Measurements from ENCODE around the gene GFAP.

The GFAP gene

DNA sequence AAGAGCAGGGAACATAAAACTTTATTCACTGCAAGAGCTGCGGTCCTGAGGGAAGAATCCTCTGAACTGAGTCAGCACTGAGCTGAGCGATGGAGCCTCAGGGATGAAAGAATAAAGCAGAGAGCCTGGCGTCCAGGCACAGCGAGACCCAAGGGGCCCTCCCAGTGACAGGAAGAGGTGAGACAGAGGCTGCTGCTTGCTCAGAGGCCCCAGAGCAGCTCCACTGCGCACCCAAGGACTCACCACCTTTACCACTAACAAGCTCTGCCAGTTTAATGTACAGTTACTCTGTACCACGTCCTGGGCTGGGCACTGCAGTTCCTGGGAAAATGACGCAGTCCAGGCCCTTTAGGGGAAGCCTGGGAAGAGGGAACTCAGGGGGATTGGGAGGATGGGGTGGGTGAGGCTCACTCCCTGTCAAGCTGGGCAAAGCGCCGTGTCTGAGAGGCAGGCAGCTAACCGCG is 5.6 kb downstream of the GFAP start:
- H3K79me2 ChIP-seq: no peaks in the 10 kb centered on the region
- H3K27me3 ChIP-seq (ENCODE audit: control insufficient read depth, insufficient read depth, low read length): no peaks in the 10 kb centered on the region
- H3K4me2 ChIP-seq (ENCODE audit: low read length): no peak overlapping the region
- H3K36me3 ChIP-seq (ENCODE audit: control insufficient read depth, insufficient read depth, low read length): no peaks in the 10 kb centered on the region
- no peaks in the 10 kb centered on the region for H3K9me3 ChIP-seq (ENCODE audit: control insufficient read depth, low read length)
- H3K27ac ChIP-seq: no peak overlapping the region
- no peak overlapping the region for H3K9ac ChIP-seq
- H3K4me3 ChIP-seq (ENCODE audit: low read depth, low read length): no peak overlapping the region
- no peaks in the 10 kb centered on the region for H3K4me1 ChIP-seq
- TF ChIP-seq, protein P1, sequence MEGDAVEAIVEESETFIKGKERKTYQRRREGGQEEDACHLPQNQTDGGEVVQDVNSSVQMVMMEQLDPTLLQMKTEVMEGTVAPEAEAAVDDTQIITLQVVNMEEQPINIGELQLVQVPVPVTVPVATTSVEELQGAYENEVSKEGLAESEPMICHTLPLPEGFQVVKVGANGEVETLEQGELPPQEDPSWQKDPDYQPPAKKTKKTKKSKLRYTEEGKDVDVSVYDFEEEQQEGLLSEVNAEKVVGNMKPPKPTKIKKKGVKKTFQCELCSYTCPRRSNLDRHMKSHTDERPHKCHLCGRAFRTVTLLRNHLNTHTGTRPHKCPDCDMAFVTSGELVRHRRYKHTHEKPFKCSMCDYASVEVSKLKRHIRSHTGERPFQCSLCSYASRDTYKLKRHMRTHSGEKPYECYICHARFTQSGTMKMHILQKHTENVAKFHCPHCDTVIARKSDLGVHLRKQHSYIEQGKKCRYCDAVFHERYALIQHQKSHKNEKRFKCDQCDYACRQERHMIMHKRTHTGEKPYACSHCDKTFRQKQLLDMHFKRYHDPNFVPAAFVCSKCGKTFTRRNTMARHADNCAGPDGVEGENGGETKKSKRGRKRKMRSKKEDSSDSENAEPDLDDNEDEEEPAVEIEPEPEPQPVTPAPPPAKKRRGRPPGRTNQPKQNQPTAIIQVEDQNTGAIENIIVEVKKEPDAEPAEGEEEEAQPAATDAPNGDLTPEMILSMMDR (IDR thresholded peaks at IDR 0.05): no peak
- H2AFZ ChIP-seq: no peak overlapping the region

DNA sequence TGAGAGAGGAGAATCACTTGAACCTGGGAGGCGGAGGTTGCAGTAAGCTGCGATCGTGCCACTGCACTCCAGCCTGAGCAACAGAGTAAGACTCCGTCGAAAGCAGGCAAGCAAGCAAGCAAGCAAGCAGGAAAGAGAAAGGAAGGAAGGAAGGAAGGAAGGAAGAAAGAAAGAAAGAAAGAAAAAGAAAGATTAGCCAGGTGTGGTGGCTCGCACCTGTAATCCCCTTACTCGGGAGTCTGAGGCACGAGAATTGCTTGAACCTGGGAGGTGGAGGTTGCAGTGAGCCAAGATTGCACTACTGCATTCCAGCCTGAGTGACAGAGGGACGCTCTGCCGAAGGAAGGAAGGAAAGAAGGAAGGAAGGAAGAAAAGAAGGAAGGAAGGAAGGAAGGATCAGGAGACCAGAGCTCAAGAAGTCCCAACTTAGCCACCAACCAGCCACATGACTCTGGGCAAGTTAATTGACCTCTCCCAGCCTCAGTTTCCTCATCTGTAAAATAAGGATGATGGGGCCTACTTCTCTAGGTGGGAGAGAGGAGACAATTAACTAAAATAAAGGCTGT is 6.5 kb downstream of the GFAP start:
- TF ChIP-seq, protein P1 (IDR thresholded peaks at IDR 0.05): no peak

DNA sequence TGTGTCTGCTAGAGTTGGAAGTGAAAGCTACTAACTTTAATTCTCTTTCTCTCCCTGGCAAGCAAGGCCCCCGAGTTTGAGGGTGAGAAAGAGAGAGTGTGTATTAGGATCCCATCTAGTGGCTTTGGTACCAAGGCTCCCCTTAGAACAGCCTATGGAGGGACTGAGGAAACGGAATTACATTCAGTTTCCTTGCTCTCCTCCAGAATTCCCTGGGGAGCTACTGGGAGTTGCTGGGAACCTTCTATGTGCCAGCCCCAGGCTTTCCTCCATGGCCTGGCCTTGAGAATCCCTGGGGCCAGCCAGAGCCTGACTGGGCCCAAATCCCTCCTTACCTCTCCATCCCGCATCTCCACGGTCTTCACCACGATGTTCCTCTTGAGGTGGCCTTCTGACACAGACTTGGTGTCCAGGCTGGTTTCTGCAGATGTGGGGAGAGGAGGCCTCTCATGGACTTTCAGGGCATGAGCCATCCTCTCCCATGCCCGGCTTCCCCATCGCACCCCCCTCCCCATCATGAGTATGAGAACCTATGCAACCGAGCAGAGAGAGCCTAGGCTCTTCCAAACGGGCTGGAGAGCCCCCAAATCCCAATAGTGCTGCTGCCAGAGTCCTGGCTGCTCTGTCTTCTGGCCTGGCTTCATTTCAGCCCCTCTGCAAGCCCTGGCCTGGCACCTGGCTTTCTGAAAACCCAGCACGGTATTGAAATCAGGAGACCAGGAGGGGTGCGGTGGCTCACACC is 7.4 kb downstream of the GFAP start:
- H3K4me2 ChIP-seq (ENCODE audit: low read length): no peak overlapping the region
- no peak overlapping the region for H3K9ac ChIP-seq
- no peaks in the 10 kb centered on the region for H3K36me3 ChIP-seq (ENCODE audit: control insufficient read depth, insufficient read depth, low read length)
- H2AFZ ChIP-seq: no peak overlapping the region
- H3K4me1 ChIP-seq: no peaks in the 10 kb centered on the region
- H3K9me3 ChIP-seq (ENCODE audit: control insufficient read depth, low read length): no peaks in the 10 kb centered on the region
- H3K4me3 ChIP-seq (ENCODE audit: low read depth, low read length): no peak overlapping the region
- H3K27me3 ChIP-seq (ENCODE audit: control insufficient read depth, insufficient read depth, low read length): no peaks in the 10 kb centered on the region
- TF ChIP-seq, protein P1 (IDR thresholded peaks at IDR 0.05): no peak
- no peaks in the 10 kb centered on the region for H3K79me2 ChIP-seq
- H3K27ac ChIP-seq: no peak overlapping the region

More for the DNA sequence above, 6.5 kb downstream of the GFAP start:
- H3K9ac ChIP-seq: no peak overlapping the region
- no peak overlapping the region for H3K4me3 ChIP-seq (ENCODE audit: low read depth, low read length)
- H3K79me2 ChIP-seq: no peaks in the 10 kb centered on the region
- no peaks in the 10 kb centered on the region for H3K4me1 ChIP-seq
- H3K9me3 ChIP-seq (ENCODE audit: control insufficient read depth, low read length): no peaks in the 10 kb centered on the region
- H3K27ac ChIP-seq: no peak overlapping the region
- no peaks in the 10 kb centered on the region for H3K36me3 ChIP-seq (ENCODE audit: control insufficient read depth, insufficient read depth, low read length)
- no peak overlapping the region for H3K4me2 ChIP-seq (ENCODE audit: low read length)
- H2AFZ ChIP-seq: no peak overlapping the region
- no peaks in the 10 kb centered on the region for H3K27me3 ChIP-seq (ENCODE audit: control insufficient read depth, insufficient read depth, low read length)

DNA sequence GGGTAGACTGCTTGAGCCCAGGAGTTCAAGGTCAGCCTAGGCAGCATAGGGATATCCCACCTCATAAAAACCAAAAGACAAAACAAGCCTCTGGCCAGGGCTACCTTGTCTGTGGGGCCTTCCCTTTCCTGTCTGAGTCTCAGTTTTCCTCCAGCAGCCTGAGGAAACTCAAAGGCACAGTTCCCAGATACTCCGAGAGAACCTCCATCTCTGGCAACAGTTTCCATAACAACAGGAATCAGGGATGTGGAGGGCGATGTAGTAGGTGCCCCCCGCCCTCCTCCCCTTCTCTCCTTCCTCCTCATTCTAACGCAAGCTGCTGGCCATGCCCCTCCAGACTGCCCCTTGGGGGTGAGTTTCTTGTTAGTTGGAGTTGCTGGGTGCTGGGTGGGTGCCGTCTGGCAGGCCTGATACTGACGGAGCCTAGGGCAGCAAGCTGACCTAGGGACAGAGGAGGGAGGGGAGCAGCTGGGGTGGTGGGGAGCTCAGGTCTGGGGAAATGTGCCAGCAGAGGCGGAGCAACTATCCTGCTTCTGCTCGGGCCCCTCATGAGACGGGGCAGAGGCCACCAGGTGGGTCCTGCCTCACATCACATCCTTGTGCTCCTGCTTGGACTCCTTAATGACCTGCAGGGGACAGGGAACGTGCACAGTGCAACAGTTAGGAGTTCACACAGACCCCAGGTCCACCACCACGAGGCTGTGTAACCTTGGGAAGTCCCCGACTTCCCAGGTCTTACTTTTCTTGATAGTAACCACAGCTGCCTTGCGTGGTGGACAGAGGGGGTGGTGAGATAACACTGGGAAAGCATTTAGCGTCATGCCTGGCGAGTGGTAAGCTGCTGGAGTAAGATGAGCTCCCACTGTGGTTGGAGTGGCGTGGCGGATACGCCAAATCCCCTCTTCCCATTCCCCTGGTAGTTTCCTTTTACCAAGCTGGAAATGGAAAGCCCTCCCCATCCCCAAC is 8.3 kb downstream of the GFAP start:
- Histone ChIP-seq H3K9ac (no peak overlapping the region), H3K4me3 (ENCODE audit: low read depth, low read length) (no peak overlapping the region), H2AFZ (no peak overlapping the region), H3K79me2 (no peaks in the 10 kb centered on the region), H3K4me2 (ENCODE audit: low read length) (no peak overlapping the region), H3K36me3 (ENCODE audit: control insufficient read depth, insufficient read depth, low read length) (no peaks in the 10 kb centered on the region), H3K27me3 (ENCODE audit: control insufficient read depth, insufficient read depth, low read length) (no peaks in the 10 kb centered on the region), H3K27ac (no peak overlapping the region), H3K4me1 (no peaks in the 10 kb centered on the region), H3K9me3 (ENCODE audit: control insufficient read depth, low read length) (no peaks in the 10 kb centered on the region)
- TF ChIP-seq, protein P1 (IDR thresholded peaks at IDR 0.05): no peak
